Glomerular visceral epithelial cell (primary cell): ENCODE data around the gene TMEM121.
"Not testable (repeated sequence)": the region's sequence is repeated elsewhere in the genome, so short reads cannot be mapped to it uniquely, and the experiment has no call there.

Source experiments
- DNase-seq: peaks from one replicate; pipeline ENCODE4 v3.0.0-alpha.2; 2016; ENCODE audit errors: extremely low spot score

Gene TMEM121

GRCh38 chr14:105547072-105547471 lies 20.7 kb downstream of the TMEM121 start:
- DNase-seq = not testable (repeated sequence)

DNA sequence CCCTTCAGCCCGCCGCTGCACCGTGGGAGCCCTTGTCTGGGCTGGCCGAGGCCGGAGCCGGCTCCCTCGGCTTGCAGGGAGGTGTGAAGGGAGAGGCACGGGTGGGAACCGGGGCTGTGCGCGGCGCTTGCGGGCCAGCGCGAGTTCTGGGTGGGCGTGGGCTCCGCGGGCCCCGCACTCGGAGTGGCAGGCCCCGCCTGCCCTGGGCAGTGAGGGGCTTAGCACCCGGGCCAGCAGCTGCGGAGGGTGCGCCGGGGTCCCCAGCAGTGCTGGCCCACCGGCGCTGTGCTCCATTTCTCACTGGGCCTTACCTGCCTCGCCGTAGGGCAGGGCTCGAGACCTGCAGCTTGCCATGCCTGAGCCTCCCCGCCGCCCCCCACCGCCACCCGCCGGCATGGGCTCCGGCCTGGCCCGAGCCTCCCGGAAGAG lies 21.4 kb downstream of the TMEM121 start:
- no peak for DNase-seq

DNA sequence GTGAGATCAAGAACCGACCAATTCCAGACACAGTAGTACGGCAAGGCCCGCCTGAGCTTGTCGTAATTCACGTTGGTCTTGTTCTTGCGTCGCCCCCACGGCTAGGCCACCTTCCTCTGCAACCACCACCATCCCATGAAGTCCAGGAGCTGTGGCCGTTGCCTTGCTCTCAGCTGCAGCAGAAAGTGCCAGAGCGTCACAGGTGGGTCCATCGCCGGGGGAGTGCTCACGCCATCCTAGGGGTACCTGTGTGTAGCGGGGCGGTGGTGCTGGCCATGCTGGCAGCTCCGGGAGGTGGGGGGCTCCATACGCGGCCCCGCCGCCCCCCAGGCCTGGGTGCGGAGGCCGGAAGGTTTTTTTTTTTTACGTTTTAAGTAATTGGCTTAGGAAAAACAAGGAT lies 23.1 kb downstream of the TMEM121 start:
- no peak for DNase-seq

- no peak for DNase-seq
Measured at GRCh38 chr14:105554022-105554421, 27.6 kb downstream of the TMEM121 start.

GRCh38 chr14:105554523-105554922 lies 28.1 kb downstream of the TMEM121 start:
- no peak for DNase-seq

GRCh38 chr14:105557671-105558070 lies 31.3 kb downstream of the TMEM121 start:
- not testable (repeated sequence) for DNase-seq

GRCh38 chr14:105558449-105559154 lies 32.2 kb downstream of the TMEM121 start:
- DNase-seq = not testable (repeated sequence)

- not testable (repeated sequence) for DNase-seq
Measured at GRCh38 chr14:105559384-105560047, 33.1 kb downstream of the TMEM121 start.

- DNase-seq = not testable (repeated sequence)
Measured at GRCh38 chr14:105560048-105560669, 33.8 kb downstream of the TMEM121 start.

GRCh38 chr14:105561345-105561744 lies 35.0 kb downstream of the TMEM121 start:
- DNase-seq = not testable (repeated sequence)

DNA sequence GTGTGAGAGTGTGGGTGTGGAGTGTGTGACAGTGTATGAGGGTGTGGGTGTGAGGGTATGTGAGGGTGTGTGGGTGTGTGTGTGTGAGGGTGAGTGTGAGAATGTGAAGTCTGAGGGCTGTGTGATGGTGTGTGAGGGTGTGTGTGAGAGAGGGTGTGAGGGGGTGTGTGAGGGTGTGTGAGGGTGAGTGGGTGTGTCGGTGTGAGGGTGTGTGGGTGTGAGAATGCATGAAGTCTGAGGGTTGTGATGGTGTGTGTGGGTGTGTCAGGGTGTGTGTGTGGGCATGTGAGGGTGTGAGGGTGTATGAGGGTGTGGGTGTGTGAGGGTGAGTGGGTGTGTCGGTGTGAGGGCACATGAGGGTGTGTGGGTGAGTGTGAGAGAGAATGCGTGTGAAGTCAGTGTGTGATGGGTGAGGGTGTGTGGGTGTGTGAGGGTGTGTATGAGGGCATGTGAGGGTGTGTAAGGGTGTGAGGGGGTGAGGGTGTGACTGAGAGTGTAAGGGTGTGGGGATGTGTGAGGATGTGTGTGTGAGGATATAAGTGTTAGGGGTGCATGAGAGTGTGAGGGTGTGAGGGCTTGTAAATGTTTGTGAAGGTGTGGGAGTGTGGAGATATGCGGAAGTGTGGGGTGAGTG lies 36.4 kb downstream of the TMEM121 start:
- no peak for DNase-seq

DNA sequence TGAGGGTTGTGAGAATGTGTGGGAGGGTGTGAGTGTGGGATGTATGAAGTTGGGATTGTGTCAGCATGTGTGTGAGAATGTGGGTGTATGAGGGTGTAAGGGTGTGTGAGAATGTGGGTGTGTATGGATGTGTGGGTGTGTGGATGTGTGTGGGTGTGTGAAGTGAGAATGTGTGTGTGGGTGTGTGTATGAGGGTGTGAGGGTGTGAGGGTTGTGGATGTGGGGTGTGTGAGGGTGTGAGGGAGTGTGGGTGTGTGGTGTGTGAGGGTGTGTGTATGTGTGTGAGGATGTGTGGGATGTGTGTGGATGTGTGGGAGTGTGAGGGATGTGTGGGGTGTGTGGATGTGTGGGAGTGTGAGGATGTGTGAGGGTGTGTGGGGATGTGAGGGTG lies 37.0 kb downstream of the TMEM121 start:
- no peak for DNase-seq

DNA sequence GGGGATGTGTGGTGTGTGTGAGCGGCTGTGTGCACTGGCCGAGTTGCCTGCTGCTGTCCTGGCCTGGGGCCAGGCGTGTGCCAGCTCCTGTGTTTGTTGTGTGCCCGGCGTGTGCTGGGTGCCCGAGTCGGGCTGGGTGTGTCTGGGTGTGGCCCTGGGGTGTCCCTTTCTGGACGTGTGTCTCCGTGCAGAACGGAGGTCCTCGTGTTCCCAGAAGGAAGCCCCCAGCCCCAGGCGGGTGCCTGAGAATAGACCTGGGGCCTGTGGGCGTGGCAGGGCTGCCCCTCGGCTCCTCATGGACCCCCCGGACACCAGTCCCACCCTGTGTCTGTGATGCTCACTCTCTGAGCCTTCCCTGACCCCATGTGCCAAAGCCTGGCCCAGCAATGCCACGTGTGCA lies 38.2 kb downstream of the TMEM121 start:
- DNase-seq = not testable (repeated sequence)

DNA sequence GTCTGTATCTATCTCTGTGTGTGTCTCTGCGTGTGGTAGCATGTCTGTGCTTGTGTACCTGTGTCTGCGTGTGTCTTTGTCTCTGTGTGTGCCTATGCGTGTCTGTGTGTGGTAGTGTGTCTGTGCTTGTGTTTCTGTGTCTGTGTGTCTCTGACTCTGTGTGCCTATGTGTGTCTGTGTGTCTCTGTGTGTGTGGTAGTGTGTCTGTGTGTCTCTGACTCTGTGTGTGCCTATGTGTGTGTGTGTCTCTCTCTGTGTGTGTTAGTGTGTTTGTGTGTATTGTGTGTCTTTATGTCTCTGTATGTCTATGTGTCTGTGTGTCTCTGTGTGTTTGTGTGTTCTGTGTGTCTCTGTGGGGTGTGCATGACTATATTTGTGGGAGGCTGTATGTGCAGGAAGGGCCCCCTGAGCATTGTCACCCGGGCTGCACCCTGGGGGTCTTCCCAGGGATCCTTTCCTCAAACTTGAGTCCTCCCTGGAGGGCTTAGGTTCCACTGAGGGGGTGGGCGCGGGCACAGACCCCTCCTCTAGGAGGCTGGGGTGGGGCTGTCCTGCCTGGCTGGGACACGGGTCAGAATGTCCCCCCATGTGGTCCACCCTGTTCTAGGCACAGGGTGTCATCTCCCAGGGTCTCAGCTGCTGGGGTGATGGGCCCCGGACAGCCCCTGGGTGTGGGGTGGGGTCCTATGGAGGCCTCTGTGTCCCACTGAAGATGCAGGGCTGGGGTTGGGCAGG lies 39.0 kb downstream of the TMEM121 start:
- DNase-seq = not testable (repeated sequence)

DNA sequence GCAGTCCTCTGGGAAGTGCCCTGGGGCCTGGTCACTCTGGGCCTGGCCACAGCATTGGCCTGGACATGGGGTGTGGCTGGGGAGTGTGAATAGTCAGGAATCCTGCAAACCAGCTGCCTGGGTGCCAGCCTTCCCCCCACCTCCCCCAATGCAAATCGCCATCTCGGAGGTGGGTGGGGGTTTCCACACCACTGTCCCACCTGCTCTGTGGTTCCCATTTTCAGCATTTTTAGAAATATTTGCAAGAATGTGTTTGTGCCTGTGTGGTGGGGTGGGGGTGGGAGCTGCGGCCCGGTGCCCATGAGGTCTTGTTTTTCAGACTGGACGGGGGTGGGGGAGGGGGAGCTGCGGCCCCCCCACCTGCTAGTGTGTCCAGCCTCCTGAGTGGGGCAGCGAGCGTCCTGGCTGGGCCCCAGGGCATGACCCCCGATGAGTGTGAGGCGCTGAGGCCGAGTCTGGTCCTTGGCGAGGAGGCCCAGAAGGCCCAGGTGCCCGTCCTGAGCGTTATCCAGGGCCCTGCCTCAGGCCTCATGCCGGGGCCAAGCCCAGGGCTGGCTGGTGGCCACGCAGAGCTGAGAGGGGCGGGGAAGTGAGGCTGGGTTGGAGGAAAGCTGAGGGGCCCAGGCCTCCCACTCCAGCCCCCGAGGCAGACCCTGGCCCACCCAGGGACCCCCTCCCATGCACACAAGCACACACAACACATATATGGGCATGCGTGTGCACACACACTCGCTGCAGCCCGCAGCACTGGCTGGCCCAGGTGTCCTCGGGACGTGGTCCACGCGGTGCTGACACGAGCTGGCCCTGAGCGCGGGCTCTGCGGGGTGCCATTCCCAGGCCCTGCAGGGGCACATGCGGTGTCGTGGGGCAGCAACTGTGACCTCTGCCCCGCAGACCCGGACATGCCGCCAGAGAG lies 40.1 kb downstream of the TMEM121 start:
- not testable (repeated sequence) for DNase-seq

- not testable (repeated sequence) for DNase-seq
Measured at GRCh38 chr14:105567164-105568103, 41.1 kb downstream of the TMEM121 start.

DNA sequence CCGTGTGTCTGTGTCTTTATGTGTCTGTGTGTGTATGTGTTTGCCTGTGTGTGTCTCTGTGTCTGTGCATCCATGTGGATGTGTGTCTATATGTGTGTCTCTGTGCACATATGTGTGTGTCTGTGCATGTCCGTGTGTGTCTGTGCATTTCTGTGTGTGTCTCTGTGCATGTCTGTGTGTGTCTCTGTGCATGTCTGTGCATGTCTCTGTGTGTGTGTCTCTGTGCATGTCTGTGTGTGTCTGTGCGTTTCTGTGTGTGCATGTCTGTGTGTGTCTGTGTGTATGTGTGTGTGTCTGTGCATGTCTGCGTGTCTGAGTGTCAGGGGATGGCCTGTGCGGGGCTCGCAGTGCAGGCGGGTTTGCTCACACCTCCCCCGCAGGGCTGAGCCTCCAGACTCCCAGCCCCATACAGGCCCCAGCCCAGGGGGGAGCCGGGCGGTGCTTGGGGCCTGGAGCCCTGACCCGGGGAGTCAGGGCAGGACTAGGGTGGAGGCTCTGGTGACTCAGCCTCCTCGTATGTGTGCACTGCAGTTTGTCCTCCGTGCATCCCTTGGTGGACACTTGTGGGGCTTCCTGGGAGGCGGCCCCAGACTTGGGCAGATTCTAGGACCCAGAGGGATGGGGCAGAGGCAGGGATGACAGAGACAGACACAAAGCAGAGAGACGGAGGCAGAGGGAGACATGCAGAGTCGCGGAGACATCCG lies 41.9 kb downstream of the TMEM121 start:
- not testable (repeated sequence) for DNase-seq

DNA sequence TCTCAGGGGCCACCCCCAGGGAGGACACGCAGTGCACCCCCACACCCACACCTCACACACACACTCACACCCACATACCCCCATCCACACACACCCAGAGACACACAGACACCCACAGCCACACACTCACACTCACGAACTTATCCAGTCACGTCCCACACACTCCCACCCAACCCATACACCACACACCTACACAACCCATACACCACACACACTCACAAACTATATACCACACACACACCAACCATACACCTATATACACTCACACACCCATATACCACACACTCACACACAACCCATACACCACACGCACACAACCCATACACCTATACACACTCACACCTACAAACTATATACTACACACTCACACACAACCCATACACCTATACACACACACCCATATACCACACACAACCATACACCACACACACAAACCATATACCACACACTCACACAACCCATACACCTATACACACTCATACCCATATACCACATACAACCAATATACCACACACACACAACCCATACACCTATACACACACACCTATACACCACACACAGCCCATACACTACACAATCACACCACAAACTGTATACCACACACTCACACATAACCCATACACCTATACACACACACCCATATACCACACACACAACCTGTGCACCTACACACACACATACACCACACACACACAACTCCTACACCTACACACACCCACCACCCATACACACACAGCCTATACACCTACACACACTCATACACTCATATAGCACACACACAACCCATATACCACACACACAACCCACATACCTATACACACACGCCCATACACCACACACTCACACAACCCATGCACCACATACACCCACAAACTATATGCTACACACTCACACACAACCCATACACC lies 42.7 kb downstream of the TMEM121 start:
- no peak for DNase-seq
